Fibroblast of upper back skin (primary cell): Measurements from ENCODE around the gene WFDC10B.
"Not testable (repeated sequence)": the region's sequence is repeated elsewhere in the genome, so short reads cannot be mapped to it uniquely, and the experiment has no call there.

Source experiments
- DNase-seq: peaks from one replicate; pipeline ENCODE4 v3.0.0-alpha.2; 2013

WFDC10B gene

GRCh38 chr20:45646875-45647274, 57.9 kb downstream of the WFDC10B start:
- DNase-seq: no peak

- DNase-seq: not testable (repeated sequence)
These were observed 59.0 kb downstream of the WFDC10B start for GRCh38 chr20:45645869-45646268.

DNA sequence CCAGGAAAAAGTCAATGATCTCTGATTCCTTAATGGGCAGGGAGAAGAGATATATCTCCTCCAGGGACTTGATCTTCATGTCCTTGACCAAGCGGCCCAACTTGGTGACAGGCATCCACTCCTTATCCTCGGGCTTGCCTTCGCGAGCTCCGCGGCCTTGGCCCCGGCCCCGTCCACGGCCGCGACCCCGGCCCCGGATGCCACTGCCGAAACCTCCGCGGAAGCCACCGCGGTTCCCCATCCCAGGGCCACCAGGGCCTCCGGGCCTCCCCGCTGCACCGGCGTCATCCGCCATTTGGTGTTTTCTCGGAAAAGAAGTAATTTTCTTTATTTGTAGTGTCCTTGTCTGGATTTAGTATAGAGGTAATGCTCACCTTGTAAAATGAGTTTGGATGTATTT, 63.7 kb downstream of the WFDC10B start:
- DNase-seq: not testable (repeated sequence)

GRCh38 chr20:45639687-45640086, 65.1 kb downstream of the WFDC10B start:
- no peak for DNase-seq

DNA sequence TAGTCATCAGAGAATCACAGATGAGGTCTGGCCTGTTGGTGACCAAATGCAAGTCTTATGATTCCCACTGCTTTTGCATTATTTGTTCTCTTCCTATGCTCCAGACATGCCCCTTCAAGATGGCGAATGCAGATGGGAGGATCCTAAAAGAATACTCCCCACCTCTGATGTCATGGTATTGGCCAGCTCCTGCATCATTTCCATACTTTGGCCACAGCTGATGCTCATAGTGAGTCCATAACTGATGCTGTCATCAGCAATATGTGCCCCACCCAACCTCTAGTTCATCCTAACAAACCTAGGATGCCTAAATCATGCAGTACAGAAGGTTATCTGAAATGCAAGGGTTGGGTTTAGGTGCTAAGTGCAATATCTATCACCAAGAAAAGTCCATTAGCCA, 68.3 kb downstream of the WFDC10B start:
- DNase-seq: no peak
